WI38 (cell line): ENCODE data around the gene ALS2.
A peak's percentile ranks its signal among the peaks of the same experiment; 100 is the strongest.

Source experiments
- H3K4me3 ChIP-seq: 2 replicates; pipeline ENCODE4 v1.5.1; 2011; ENCODE audit warnings: low read depth, mild to moderate bottlenecking, control low read depth, low read length
- CTCF ChIP-seq: IDR thresholded peaks from 2 replicates; pipeline ENCODE4 v1.5.1; 2012; ENCODE audit warnings: low read depth, mild to moderate bottlenecking, control low read depth, low read length

ALS2 gene

GRCh38 chr2:201781557-201782051 is 871 bp upstream of the ALS2 start:
- H3K4me3 ChIP-seq: peak overlapping the region; percentile 97
- no peak for TF ChIP-seq CTCF

GRCh38 chr2:201779901-201780673 is 646 bp downstream of the ALS2 start:
- no peak for TF ChIP-seq CTCF
- H3K4me3 ChIP-seq: peak overlapping the region; percentile 97

GRCh38 chr2:201777869-201778268 is 2.9 kb downstream of the ALS2 start:
- H3K4me3 ChIP-seq: no peak overlapping the region
- TF ChIP-seq CTCF: no peak

- no peak overlapping the region for H3K4me3 ChIP-seq
- no peak for TF ChIP-seq CTCF
These were observed 3.7 kb downstream of the ALS2 start for GRCh38 chr2:201777043-201777442.

GRCh38 chr2:201775326-201775725 is 5.4 kb downstream of the ALS2 start:
- TF ChIP-seq CTCF: no peak
- no peak overlapping the region for H3K4me3 ChIP-seq

GRCh38 chr2:201774546-201774945 is 6.2 kb downstream of the ALS2 start:
- TF ChIP-seq CTCF: no peak
- no peak overlapping the region for H3K4me3 ChIP-seq

- H3K4me3 ChIP-seq: no peak overlapping the region
- no peak for TF ChIP-seq CTCF
These were observed 6.7 kb downstream of the ALS2 start for GRCh38 chr2:201773990-201774389.
